GM12892 (cell line): Measurements from ENCODE around the gene SDHAF3.

Experiments used
- POLR2A ChIP-seq: IDR thresholded peaks from 2 replicates; pipeline ENCODE4 v1.6.1; 2011; ENCODE audit warnings: low read depth, low read length, control low read depth
- POLR2AphosphoS5 ChIP-seq: IDR thresholded peaks from 2 replicates; pipeline ENCODE4 v1.6.1; 2011; ENCODE audit warnings: low read depth, low read length, control low read depth
- TAF1 ChIP-seq: IDR thresholded peaks from 2 replicates; pipeline ENCODE4 v1.6.1; 2011; ENCODE audit warnings: low read depth, mild to moderate bottlenecking, control low read depth, low read length, borderline replicate concordance

DNA sequence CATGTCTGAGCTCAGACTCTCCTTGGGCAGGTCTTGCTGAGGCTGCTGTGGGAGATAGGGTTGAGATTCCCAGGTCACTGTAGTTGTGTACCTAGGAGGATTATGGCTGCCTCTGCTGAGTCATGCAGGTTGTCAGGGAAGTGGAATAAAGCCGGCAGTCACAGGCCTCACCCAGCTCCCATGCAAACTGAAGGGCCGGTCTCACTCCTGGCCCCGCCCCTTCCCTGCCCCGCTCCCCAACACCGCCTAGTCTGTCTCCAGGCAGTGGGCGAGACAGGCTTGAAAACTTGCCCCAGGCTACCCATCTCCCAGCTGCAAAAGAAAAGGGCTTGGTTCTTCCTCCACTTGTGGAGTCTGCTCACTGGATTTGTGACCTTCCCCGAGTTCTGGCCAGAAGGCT lies 41.6 kb upstream of the SDHAF3 start:
- TF ChIP-seq POLR2AphosphoS5 (no peak), POLR2A (no peak), TAF1 (no peak)
